Neural cell (in vitro differentiated cells): Measurements from ENCODE around the gene ARMC9. TPM values are rescaled to one million over a fixed set of nuclear protein-coding genes. Genes with fewer than 3 reads are reported as not detected.

Source experiments
- H2AFZ ChIP-seq: fragments of 200-600, 300-800 bp; sonication (generic), shearing (Covaris generic); 2 replicates; pipeline ENCODE4 v1.6.0; 2014; ENCODE audit warnings: low read depth, mild to moderate bottlenecking, antibody characterized with exemption, low read length, moderate library complexity
- H3F3A ChIP-seq: fragments of 200-600 bp; shearing (Covaris generic); 2 replicates; pipeline ENCODE4 v1.6.1; 2016; ENCODE audit warnings: mild to moderate bottlenecking, moderate library complexity, mixed read lengths, antibody characterized with exemption, low read length; ENCODE audit not compliant: insufficient read depth, poor library complexity, severe bottlenecking
- H3K27ac ChIP-seq: fragments of 200-600, 300-800 bp; sonication (generic), shearing (Covaris generic); 2 replicates; pipeline ENCODE4 v1.5.1; 2014; ENCODE audit warnings: mild to moderate bottlenecking, low read length, moderate library complexity
- H3K27me3 ChIP-seq: fragments of 300-800, 200-600 bp; sonication (generic), shearing (Covaris generic); 2 replicates; pipeline ENCODE4 v1.6.0; 2014; ENCODE audit warnings: mild to moderate bottlenecking, low read depth, low read length, moderate library complexity; ENCODE audit not compliant: insufficient read depth
- H3K36me3 ChIP-seq: fragments of 300-800, 200-600 bp; sonication (generic), shearing (Covaris generic); 2 replicates; pipeline ENCODE4 v1.5.1; 2014; ENCODE audit warnings: mild to moderate bottlenecking, antibody characterized with exemption, low read length, moderate library complexity; ENCODE audit not compliant: insufficient read depth
- H3K4me2 ChIP-seq: fragments of 300-800, 200-600 bp; sonication (generic), shearing (Covaris generic); 2 replicates; pipeline ENCODE4 v1.6.0; 2014; ENCODE audit warnings: mild to moderate bottlenecking, low read length
- H3K4me3 ChIP-seq: fragments of 300-800, 200-600 bp; sonication (generic), shearing (Covaris generic); 2 replicates; pipeline ENCODE4 v1.5.1; 2014; ENCODE audit warnings: mild to moderate bottlenecking, low read length, moderate library complexity
- H3K79me2 ChIP-seq: fragments of 200-600 bp; shearing (Covaris generic); replicated peaks from 2 replicates; pipeline ENCODE4 v1.6.0; 2014; ENCODE audit warnings: mild to moderate bottlenecking, low read length, moderate library complexity; ENCODE audit not compliant: insufficient read depth
- H3K9ac ChIP-seq: fragments of 300-800, 200-600 bp; sonication (generic), shearing (Covaris generic); 2 replicates; pipeline ENCODE4 v1.6.1; 2016; ENCODE audit warnings: mild to moderate bottlenecking, low read length, mixed read lengths
- H3K9me2 ChIP-seq: fragments of 200-600 bp; shearing (Covaris generic); 2 replicates; pipeline ENCODE4 v1.6.1; 2016; ENCODE audit warnings: mild to moderate bottlenecking, low read length, mixed read lengths; ENCODE audit not compliant: insufficient read depth
- H3K9me3 ChIP-seq: fragments of 200-600, 300-800 bp; sonication (generic), shearing (Covaris generic); 2 replicates; pipeline ENCODE4 v1.6.1; 2016; ENCODE audit warnings: mild to moderate bottlenecking, mixed run types, low read length, moderate library complexity, mixed read lengths
- H4K20me1 ChIP-seq: fragments of 200-600 bp; shearing (Covaris generic); 2 replicates; pipeline ENCODE4 v1.6.1; 2016; ENCODE audit warnings: mild to moderate bottlenecking, mixed run types; ENCODE audit not compliant: insufficient read depth
- EP300 ChIP-seq: fragments of 450-650 bp; conservative IDR thresholded peaks from 2 replicates; pipeline ENCODE4 v1.6.1; 2014; ENCODE audit warnings: antibody characterized with exemption, mild to moderate bottlenecking, moderate library complexity; ENCODE audit not compliant: poor library complexity, severe bottlenecking
- EZH2 ChIP-seq: fragments of 200-600, 300-800 bp; shearing (Covaris generic), sonication (generic); IDR thresholded peaks from 2 replicates; pipeline ENCODE4 v1.6.1; 2014; ENCODE audit warnings: antibody characterized with exemption, low read length, borderline replicate concordance, mild to moderate bottlenecking; ENCODE audit not compliant: insufficient read depth, poor library complexity, severe bottlenecking
- MXI1 ChIP-seq: fragments of 450-650 bp; conservative IDR thresholded peaks from 2 replicates; pipeline ENCODE4 v1.6.1; 2014; ENCODE audit warnings: antibody characterized with exemption, mild to moderate bottlenecking; ENCODE audit not compliant: poor library complexity, severe bottlenecking
- POLR2AphosphoS5 ChIP-seq: IDR thresholded peaks from 2 replicates; pipeline ENCODE4 v1.6.1; 2012
- RAD21 ChIP-seq: fragments of 450-650 bp; conservative IDR thresholded peaks from 2 replicates; pipeline ENCODE4 v1.6.1; 2014; ENCODE audit warnings: antibody characterized with exemption, mild to moderate bottlenecking, moderate library complexity
- SMC3 ChIP-seq: fragments of 450-650 bp; conservative IDR thresholded peaks from 2 replicates; pipeline ENCODE4 v1.6.1; 2014; ENCODE audit warnings: antibody characterized with exemption, mild to moderate bottlenecking, moderate library complexity; ENCODE audit not compliant: poor library complexity
- TAF1 ChIP-seq: IDR thresholded peaks from 2 replicates; pipeline ENCODE4 v1.6.1; 2012; ENCODE audit warnings: low read depth
- polyA plus RNA-seq: library from polyadenylated mRNA; depleted of rRNA; stranded (reverse); fragments of >200 nt; gene quantifications from 2 replicates; pipeline ENCODE4 v1.2.3, GENCODE V29; 2014
- TF ChIP-seq, protein P1 (sequence below): IDR thresholded peaks from 2 replicates; pipeline ENCODE4 v1.6.1; 2012; ENCODE audit warnings: borderline replicate concordance
- TF ChIP-seq, protein P2 (sequence below): fragments of 450-650 bp; IDR thresholded peaks from 2 replicates; pipeline ENCODE4 v1.5.1; 2014; ENCODE audit warnings: antibody characterized with exemption, mild to moderate bottlenecking, moderate library complexity; ENCODE audit not compliant: poor library complexity, severe bottlenecking

The ARMC9 gene
- polyA plus RNA-seq, 1 donor from 2014 or later, result 13.9 TPM

- H3K9me2 ChIP-seq, result no peaks in the 10 kb centered on the region
- no peaks in the 10 kb centered on the region for H3K27me3 ChIP-seq
- H3K4me3 ChIP-seq, result no peak overlapping the region
- H3K9me3 ChIP-seq, result no peaks in the 10 kb centered on the region
- no peak overlapping the region for H2AFZ ChIP-seq
- no peak overlapping the region for H3K4me2 ChIP-seq
- H4K20me1 ChIP-seq, result no peaks in the 10 kb centered on the region
- H3K27ac ChIP-seq, result no peak overlapping the region
- TF ChIP-seq MXI1 (no peak), EP300 (no peak), TAF1 (no peak), EZH2 (no peak), POLR2AphosphoS5 (no peak), SMC3 (no peak), RAD21 (no peak)
- TF ChIP-seq, protein P1, sequence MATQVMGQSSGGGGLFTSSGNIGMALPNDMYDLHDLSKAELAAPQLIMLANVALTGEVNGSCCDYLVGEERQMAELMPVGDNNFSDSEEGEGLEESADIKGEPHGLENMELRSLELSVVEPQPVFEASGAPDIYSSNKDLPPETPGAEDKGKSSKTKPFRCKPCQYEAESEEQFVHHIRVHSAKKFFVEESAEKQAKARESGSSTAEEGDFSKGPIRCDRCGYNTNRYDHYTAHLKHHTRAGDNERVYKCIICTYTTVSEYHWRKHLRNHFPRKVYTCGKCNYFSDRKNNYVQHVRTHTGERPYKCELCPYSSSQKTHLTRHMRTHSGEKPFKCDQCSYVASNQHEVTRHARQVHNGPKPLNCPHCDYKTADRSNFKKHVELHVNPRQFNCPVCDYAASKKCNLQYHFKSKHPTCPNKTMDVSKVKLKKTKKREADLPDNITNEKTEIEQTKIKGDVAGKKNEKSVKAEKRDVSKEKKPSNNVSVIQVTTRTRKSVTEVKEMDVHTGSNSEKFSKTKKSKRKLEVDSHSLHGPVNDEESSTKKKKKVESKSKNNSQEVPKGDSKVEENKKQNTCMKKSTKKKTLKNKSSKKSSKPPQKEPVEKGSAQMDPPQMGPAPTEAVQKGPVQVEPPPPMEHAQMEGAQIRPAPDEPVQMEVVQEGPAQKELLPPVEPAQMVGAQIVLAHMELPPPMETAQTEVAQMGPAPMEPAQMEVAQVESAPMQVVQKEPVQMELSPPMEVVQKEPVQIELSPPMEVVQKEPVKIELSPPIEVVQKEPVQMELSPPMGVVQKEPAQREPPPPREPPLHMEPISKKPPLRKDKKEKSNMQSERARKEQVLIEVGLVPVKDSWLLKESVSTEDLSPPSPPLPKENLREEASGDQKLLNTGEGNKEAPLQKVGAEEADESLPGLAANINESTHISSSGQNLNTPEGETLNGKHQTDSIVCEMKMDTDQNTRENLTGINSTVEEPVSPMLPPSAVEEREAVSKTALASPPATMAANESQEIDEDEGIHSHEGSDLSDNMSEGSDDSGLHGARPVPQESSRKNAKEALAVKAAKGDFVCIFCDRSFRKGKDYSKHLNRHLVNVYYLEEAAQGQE, result no peak
- TF ChIP-seq, protein P2, sequence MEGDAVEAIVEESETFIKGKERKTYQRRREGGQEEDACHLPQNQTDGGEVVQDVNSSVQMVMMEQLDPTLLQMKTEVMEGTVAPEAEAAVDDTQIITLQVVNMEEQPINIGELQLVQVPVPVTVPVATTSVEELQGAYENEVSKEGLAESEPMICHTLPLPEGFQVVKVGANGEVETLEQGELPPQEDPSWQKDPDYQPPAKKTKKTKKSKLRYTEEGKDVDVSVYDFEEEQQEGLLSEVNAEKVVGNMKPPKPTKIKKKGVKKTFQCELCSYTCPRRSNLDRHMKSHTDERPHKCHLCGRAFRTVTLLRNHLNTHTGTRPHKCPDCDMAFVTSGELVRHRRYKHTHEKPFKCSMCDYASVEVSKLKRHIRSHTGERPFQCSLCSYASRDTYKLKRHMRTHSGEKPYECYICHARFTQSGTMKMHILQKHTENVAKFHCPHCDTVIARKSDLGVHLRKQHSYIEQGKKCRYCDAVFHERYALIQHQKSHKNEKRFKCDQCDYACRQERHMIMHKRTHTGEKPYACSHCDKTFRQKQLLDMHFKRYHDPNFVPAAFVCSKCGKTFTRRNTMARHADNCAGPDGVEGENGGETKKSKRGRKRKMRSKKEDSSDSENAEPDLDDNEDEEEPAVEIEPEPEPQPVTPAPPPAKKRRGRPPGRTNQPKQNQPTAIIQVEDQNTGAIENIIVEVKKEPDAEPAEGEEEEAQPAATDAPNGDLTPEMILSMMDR, result no peak
- H3K9ac ChIP-seq, result no peak overlapping the region
- no peaks in the 10 kb centered on the region for H3K36me3 ChIP-seq
- no peaks in the 10 kb centered on the region for H3F3A ChIP-seq
- H3K79me2 ChIP-seq, result no peaks in the 10 kb centered on the region
These were observed 122.6 kb downstream of the ARMC9 start for GRCh38 chr2:231321021-231321420.

DNA sequence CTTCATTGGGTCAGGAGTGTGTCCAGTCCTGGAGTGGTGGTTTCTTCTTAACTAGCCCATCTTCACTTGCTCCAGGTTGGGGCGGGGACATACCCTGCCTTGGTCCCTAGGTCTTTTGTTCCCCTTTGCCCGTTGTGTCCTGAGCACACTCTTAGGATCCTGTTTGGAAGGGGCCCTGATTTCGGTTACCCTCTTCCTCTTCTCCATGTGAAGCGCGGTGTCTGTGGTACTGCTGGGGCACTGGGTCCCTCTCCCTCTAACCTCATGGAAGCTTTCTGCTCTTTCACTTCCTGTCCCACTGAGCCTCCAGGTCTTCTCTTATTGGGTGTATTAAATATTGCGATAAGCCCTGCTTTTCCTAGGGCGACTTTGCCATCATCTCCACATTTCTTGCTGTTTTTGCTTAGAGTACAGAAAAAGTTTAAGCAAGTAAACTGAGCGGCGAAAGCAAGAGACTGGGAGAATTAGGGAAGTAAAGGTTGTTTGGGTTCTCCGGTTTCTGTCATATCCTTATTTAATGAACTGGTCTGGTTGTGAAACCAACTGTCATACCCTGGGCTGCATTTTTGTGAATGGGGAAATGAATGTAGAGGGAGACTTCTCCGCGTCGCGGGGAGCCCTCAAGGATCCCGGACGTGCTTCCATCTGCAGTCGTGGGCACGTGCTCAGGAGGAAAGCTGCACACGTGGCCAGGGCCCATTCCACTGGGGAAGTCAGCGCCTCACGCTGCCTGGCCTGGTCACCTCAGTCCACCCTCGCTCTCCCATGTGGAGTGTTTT is 123.3 kb downstream of the ARMC9 start:
- no peak for TF ChIP-seq RAD21
- TF ChIP-seq EP300, result no peak
- TF ChIP-seq, protein P2, result no peak
- no peak for TF ChIP-seq MXI1
- no peak for TF ChIP-seq EZH2
- TF ChIP-seq, protein P1, result no peak
- no peak overlapping the region for H3K4me2 ChIP-seq
- no peaks in the 10 kb centered on the region for H3F3A ChIP-seq
- no peak overlapping the region for H3K9ac ChIP-seq
- H3K9me3 ChIP-seq, result no peaks in the 10 kb centered on the region
- H3K79me2 ChIP-seq, result no peaks in the 10 kb centered on the region
- H2AFZ ChIP-seq, result no peak overlapping the region
- H3K9me2 ChIP-seq, result no peaks in the 10 kb centered on the region
- H3K4me3 ChIP-seq, result no peak overlapping the region
- no peaks in the 10 kb centered on the region for H3K27me3 ChIP-seq
- no peak overlapping the region for H3K27ac ChIP-seq
- H4K20me1 ChIP-seq, result no peaks in the 10 kb centered on the region
- no peaks in the 10 kb centered on the region for H3K36me3 ChIP-seq
